ENCODE results near the gene PLAAT5.

DNA sequence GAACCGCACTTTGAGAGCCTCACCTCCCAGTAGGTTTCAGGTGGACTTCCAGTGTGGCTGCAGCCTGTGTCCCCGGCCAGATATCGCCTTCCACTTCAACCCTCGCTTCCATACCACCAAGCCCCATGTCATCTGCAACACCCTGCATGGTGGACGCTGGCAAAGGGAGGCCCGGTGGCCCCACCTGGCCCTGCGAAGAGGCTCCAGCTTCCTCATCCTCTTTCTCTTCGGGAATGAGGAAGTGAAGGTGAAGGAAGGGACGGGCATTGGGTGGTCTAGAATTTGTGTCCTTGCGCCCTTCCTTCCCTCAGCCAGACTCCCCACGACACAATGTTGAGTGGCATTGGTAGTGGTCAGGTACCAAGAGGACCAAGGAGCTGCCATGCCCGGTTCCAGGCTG lies 17.8 kb upstream of the PLAAT5 start:
- TF ChIP-seq, protein P1, sequence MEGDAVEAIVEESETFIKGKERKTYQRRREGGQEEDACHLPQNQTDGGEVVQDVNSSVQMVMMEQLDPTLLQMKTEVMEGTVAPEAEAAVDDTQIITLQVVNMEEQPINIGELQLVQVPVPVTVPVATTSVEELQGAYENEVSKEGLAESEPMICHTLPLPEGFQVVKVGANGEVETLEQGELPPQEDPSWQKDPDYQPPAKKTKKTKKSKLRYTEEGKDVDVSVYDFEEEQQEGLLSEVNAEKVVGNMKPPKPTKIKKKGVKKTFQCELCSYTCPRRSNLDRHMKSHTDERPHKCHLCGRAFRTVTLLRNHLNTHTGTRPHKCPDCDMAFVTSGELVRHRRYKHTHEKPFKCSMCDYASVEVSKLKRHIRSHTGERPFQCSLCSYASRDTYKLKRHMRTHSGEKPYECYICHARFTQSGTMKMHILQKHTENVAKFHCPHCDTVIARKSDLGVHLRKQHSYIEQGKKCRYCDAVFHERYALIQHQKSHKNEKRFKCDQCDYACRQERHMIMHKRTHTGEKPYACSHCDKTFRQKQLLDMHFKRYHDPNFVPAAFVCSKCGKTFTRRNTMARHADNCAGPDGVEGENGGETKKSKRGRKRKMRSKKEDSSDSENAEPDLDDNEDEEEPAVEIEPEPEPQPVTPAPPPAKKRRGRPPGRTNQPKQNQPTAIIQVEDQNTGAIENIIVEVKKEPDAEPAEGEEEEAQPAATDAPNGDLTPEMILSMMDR (IDR thresholded peaks at IDR 0.05; ENCODE audit: low read depth, low read length), result no peak
- TF ChIP-seq EZH2phosphoT487 (IDR thresholded peaks at IDR 0.05; ENCODE audit: low read depth), result no peak
